Spinal cord (tissue), 10 donors: ENCODE measurements around the gene NPR2. TPM values are rescaled to one million over a fixed set of nuclear protein-coding genes. Genes with fewer than 3 reads are reported as not detected.

Source experiments
- DNase-seq, 6 donors: peaks; one replicate each; pipeline versions ENCODE4 v3.0.0 to v3.0.0-alpha.2; 2013 to 2015; ENCODE audit warnings: low spot score in 6 of 6, low read depth in 4 of 6
- H3K27ac ChIP-seq: one replicate; pipeline ENCODE4 v1.5.1; 2013; ENCODE audit warnings: low read depth, low read length, control low read depth
- H3K27me3 ChIP-seq: one replicate; pipeline ENCODE4 v1.6.1; 2013; ENCODE audit warnings: low read length; ENCODE audit not compliant: control insufficient read depth, insufficient read depth
- H3K36me3 ChIP-seq: one replicate; pipeline ENCODE4 v1.6.1; 2013; ENCODE audit warnings: low read length; ENCODE audit not compliant: control insufficient read depth, insufficient read depth
- H3K4me1 ChIP-seq: one replicate; pipeline ENCODE4 v1.6.1; 2013; ENCODE audit warnings: low read length; ENCODE audit not compliant: control insufficient read depth, insufficient read depth
- H3K4me3 ChIP-seq: one replicate; pipeline ENCODE4 v1.5.1; 2013; ENCODE audit warnings: low read depth, low read length, control low read depth
- H3K9me3 ChIP-seq: one replicate; pipeline ENCODE4 v1.6.1; 2013; ENCODE audit warnings: low read length; ENCODE audit not compliant: control insufficient read depth, insufficient read depth
- WGBS: methylation state at CpG from one replicate; pipeline ENCODE4 v1.1.5; 2013; ENCODE audit warnings: missing lambda C conversion rate; ENCODE audit not compliant: insufficient coverage; 5-methylcytosine and 5-hydroxymethylcytosine counted together
- polyA plus RNA-seq, 2 donors: library from polyadenylated mRNA; unstranded; fragments of 120-200 nt; gene quantifications; one replicate each; pipeline ENCODE4 v1.2.1, GENCODE V29; 2013; ENCODE audit not compliant: insufficient read length in 2 of 2
- total RNA-seq, 2 donors: library from RNA; depleted of rRNA in 1 of 2; stranded (reverse); fragments of 120-200 nt in 1 of 2; fragments of >200 nt in 1 of 2; gene quantifications; one replicate each; pipeline versions ENCODE4 v1.2.3 to v1.2.4, GENCODE V29; 2013 to 2014
- donor health status: healthy.

NPR2 gene
- total and polyA plus RNA-seq, 4 donors, result 15.0 to 39.5 (median 30.9) TPM

GRCh38 chr9:35845824-35846771 lies 54.7 kb downstream of the NPR2 start:
- no peak for DNase-seq
- Histone ChIP-seq H3K27ac (no peak overlapping the region), H3K9me3 (no peaks in the 10 kb centered on the region), H3K27me3 (no peaks in the 10 kb centered on the region), H3K4me1 (peaks cover 10% of the 10 kb centered on the region), H3K36me3 (peaks cover 47% of the 10 kb centered on the region), H3K4me3 (no peak overlapping the region)
- 55% methylated on average over 48 of the region's 53 CpGs for WGBS

DNA sequence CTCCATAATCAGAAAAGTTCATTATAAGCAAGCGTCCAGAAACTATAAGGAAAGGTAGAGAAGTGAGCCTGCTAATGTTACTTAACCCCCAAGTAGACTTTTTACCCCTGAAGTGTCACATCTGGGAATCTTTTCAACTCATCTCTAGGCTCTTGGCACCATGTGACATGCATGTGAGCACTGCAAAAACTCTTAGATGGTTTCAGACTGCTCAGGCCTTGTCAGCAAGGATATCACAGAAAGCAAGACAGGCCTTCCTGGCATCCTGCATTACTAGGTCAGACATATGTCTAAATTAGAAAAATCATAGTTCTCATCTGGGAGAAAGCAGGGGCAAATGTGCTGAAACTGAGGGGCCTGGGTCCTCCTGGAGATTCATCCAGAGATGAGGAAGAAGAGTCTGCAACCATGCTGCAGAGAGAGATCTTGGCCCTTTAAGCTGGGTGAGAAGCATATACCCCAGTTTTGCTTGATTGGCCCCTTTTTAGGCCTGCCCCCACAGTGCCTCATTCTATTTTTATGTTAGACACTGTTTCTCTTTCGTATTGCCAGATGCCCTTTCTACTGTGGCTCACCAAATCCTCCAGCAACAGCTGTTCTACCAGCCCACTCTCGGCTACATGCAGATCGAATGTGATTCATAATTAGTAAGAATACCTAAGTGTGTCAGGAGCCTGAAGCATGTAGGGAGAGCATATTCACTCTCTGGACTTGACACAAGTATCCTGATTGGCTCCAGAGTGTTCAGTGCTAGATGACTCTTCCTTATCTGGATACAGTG lies 56.6 kb downstream of the NPR2 start:
- Histone ChIP-seq H3K4me3 (no peak overlapping the region), H3K36me3 (peaks cover 41% of the 10 kb centered on the region), H3K4me1 (peaks cover 10% of the 10 kb centered on the region), H3K27ac (no peak overlapping the region), H3K27me3 (no peaks in the 10 kb centered on the region), H3K9me3 (no peaks in the 10 kb centered on the region)
- no peak for DNase-seq
- WGBS, result no CpG with 5 or more reads among the region's 4 CpGs

GRCh38 chr9:35852267-35852815 lies 61.0 kb downstream of the NPR2 start:
- Histone ChIP-seq H3K27me3 (no peaks in the 10 kb centered on the region), H3K36me3 (peaks cover 32% of the 10 kb centered on the region), H3K9me3 (no peaks in the 10 kb centered on the region), H3K27ac (no peak overlapping the region), H3K4me1 (no peaks in the 10 kb centered on the region), H3K4me3 (no peak overlapping the region)
- DNase-seq, result no peak
- 91% methylated on average over 2 of the region's 2 CpGs for WGBS

DNA sequence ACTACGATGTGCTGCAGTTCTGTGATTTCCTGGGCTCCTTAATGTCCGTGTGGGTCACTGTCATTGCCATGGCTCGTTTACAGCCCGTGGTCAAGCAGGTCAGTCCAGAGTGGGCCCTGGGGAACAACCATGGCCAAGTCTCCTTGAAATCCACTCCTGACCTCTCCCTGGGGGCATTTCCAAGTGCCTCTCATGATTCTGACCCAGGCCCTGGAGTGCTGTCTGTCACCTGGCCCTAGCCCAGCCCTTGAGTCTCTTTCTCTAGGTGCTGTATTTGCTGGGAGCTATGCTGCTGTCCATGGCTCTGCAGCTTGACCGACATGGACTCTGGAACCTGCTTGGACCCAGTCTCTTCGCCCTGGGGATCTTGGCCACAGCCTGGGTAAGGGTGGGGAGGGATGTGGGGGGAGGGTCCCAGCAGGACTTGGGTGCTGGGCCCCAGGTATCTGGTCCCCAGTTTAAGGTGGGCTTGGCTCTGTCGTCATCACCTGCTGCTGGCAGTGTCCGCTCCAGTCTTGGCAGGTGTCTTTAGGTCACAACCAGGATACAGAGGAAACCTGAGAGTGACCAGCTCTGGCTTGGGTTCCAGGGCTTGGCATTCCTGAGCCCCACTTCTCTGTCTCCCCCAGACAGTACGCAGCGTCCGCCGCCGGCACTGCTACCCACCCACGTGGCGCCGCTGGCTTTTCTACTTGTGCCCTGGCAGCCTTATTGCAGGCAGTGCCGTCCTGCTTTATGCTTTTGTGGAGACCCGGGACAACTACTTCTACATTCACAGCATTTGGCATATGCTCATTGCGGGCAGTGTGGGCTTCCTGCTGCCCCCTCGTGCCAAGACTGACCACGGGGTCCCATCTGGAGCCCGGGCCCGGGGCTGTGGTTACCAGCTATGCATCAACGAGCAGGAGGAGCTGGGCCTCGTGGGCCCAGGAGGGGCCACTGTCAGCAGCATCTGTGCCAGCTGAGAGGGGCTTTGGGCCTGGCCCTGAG lies 61.8 kb downstream of the NPR2 start:
- peaks cover 25% of the 10 kb centered on the region for H3K36me3 ChIP-seq
- H3K27me3 ChIP-seq, result no peaks in the 10 kb centered on the region
- H3K9me3 ChIP-seq, result no peaks in the 10 kb centered on the region
- 91% methylated on average over 25 of the region's 25 CpGs for WGBS
- no peaks in the 10 kb centered on the region for H3K4me1 ChIP-seq
- H3K27ac ChIP-seq, result no peak overlapping the region
- no peak for DNase-seq
- no peak overlapping the region for H3K4me3 ChIP-seq

DNA sequence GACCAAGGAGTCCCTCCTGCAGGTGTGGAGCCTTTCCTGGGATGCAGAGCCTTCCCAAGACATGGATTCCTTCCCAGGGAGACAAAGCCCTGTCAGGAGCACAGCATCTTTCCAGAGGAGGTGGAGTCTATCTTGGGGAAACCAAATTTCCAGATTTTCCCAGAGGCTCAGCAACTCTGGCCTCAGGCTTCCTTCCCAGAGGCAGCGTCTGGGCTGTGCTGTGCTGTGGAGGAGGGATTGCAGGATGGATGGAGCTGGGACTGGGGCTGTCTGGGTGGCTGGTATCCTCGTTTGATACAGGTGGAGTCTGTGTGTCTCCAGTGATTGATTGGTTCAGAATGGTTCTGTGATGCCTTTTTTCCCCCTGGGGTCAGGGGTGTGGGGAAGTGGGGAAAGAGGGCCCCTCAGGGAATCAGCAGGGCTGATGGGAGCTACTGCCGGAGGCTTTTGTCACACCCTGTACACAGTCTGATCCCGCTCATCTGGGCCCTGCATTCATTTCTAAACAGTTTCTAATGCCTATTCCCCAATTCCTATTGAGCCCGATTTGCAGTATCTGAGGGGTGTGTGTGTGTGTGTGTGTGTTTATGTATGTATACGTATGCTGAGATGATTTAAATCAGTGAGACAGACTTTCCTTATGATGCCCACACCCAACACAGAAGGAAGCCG lies 62.8 kb downstream of the NPR2 start:
- Histone ChIP-seq H3K27me3 (no peaks in the 10 kb centered on the region), H3K4me1 (peaks cover 1% of the 10 kb centered on the region), H3K36me3 (peaks cover 19% of the 10 kb centered on the region), H3K4me3 (no peak overlapping the region), H3K9me3 (no peaks in the 10 kb centered on the region), H3K27ac (no peak overlapping the region)
- DNase-seq, result no peak
- 51% methylated on average over 3 of the region's 7 CpGs for WGBS

DNA sequence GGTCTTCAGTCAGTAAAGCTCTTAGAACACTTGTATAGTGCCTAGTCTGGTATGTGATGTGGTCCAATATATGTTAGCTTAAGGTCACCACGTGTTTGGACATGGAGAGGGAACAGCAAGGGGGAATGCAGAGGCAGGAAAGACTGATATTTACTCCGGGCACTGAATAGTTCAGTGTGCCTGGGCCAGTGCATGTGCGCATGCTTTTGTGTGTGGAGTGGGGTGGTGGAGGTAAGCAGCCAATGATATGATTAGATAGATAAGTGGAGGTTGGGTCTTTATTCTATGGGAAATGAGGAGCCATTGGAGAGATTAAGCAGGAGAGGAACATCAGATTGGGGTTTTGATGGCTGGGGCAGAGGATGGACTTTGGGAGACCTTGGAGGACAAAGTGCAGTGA lies 64.8 kb downstream of the NPR2 start:
- peaks cover under 1% of the 10 kb centered on the region for H3K27me3 ChIP-seq
- 80% methylated on average over 3 of the region's 3 CpGs for WGBS
- H3K4me3 ChIP-seq, result no peak overlapping the region
- H3K27ac ChIP-seq, result no peak overlapping the region
- peaks cover 19% of the 10 kb centered on the region for H3K36me3 ChIP-seq
- H3K4me1 ChIP-seq, result peaks cover 6% of the 10 kb centered on the region
- H3K9me3 ChIP-seq, result no peaks in the 10 kb centered on the region
- no peak for DNase-seq

GRCh38 chr9:35856882-35857281 lies 65.5 kb downstream of the NPR2 start:
- 88% methylated on average over 5 of the region's 5 CpGs for whole genome bisulfite sequencing
- no peak for DNase-seq
- peaks cover 2% of the 10 kb centered on the region for H3K27me3 ChIP-seq

DNA sequence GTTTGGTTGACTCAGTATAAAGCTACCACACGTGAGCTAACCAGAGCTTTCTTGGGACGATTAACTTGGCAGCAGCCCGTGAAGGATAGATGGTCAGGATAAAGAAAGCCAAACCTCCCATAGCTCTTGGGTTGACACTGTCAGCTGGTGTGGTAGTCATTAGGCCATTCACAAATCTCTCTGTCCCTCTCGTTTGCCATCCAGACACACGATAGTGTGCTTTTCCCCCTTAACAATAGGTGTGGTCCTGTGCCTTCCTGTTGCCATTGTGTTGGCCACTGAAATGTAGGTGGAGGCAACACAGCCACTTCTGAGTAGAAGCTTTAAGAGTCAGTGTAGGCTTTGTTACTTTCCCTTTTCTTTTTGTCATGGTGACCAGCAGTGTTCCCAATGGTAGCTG lies 67.1 kb downstream of the NPR2 start:
- 50% methylated on average over 1 of the region's 5 CpGs for WGBS
- peaks cover 2% of the 10 kb centered on the region for H3K27me3 ChIP-seq
- no peak for DNase-seq

More at GRCh38 chr9:35856882-35857281, 65.5 kb downstream of the NPR2 start:
- Histone ChIP-seq H3K27ac (no peak overlapping the region), H3K4me3 (no peak overlapping the region), H3K9me3 (no peaks in the 10 kb centered on the region), H3K36me3 (peaks cover 19% of the 10 kb centered on the region), H3K4me1 (peaks cover 6% of the 10 kb centered on the region)

More for the DNA sequence above, 67.1 kb downstream of the NPR2 start:
- H3K9me3 ChIP-seq, result no peaks in the 10 kb centered on the region
- peaks cover 6% of the 10 kb centered on the region for H3K4me1 ChIP-seq
- H3K4me3 ChIP-seq, result no peak overlapping the region
- H3K36me3 ChIP-seq, result peaks cover 3% of the 10 kb centered on the region
- H3K27ac ChIP-seq, result no peak overlapping the region
